Type B pancreatic cell (in vitro differentiated cells): ENCODE measurements around the gene MAP1A. TPM values are rescaled to one million over a fixed set of nuclear protein-coding genes. Genes with fewer than 3 reads are reported as not detected.
A peak's percentile ranks its signal among the peaks of the same experiment; 100 is the strongest.

Experiments used
- DNase-seq: peaks from one replicate; pipeline ENCODE4 v3.0.0; 2021; ENCODE audit warnings: mixed read lengths; ENCODE audit not compliant: unreplicated experiment; ENCODE audit errors: extremely low spot score
- H3K27ac Mint-ChIP-seq: 2 replicates; pipeline ENCODE4 v1.8.0; 2021; ENCODE audit warnings: mild to moderate bottlenecking, mixed read lengths
- H3K27me3 Mint-ChIP-seq: 2 replicates; pipeline ENCODE4 v1.8.0; 2021; ENCODE audit warnings: mixed read lengths
- H3K36me3 Mint-ChIP-seq: 2 replicates; pipeline ENCODE4 v1.8.0; 2021; ENCODE audit warnings: mixed read lengths
- H3K4me1 Mint-ChIP-seq: one replicate; pipeline ENCODE4 v1.8.0; 2021; ENCODE audit warnings: mixed read lengths; ENCODE audit not compliant: unreplicated experiment
- H3K4me3 Mint-ChIP-seq: 2 replicates; pipeline ENCODE4 v1.8.0; 2021; ENCODE audit warnings: mild to moderate bottlenecking, mixed read lengths
- H3K9me3 Mint-ChIP-seq: 2 replicates; pipeline ENCODE4 v1.8.0; 2021; ENCODE audit warnings: mixed read lengths
- total RNA-seq: library from RNA; stranded (reverse); gene quantifications from 2 replicates; pipeline ENCODE4 v1.2.1, GENCODE V29; 2021; ENCODE audit warnings: low replicate concordance
- TF ChIP-seq, protein P1 (sequence below): fragments of 200-600 bp; sonication (generic); conservative IDR thresholded peaks from 2 replicates; pipeline ENCODE4 v1.5.0; 2021; ENCODE audit warnings: antibody characterized with exemption, mild to moderate bottlenecking

Gene MAP1A
- total RNA-seq, 1 donor from 2014 or later: 18.2 TPM

- Mint-ChIP-seq H3K4me3 (peak within 1 kb of the TSS; percentile 99), H3K27me3 (no peaks in the 10 kb centered on the region), H3K9me3 (no peaks in the 10 kb centered on the region), H3K36me3 (peaks cover 25% of the 10 kb centered on the region), H3K27ac (peak within 1 kb of the TSS; percentile 98), H3K4me1 (peaks cover 31% of the 10 kb centered on the region)
- TF ChIP-seq, protein P1, sequence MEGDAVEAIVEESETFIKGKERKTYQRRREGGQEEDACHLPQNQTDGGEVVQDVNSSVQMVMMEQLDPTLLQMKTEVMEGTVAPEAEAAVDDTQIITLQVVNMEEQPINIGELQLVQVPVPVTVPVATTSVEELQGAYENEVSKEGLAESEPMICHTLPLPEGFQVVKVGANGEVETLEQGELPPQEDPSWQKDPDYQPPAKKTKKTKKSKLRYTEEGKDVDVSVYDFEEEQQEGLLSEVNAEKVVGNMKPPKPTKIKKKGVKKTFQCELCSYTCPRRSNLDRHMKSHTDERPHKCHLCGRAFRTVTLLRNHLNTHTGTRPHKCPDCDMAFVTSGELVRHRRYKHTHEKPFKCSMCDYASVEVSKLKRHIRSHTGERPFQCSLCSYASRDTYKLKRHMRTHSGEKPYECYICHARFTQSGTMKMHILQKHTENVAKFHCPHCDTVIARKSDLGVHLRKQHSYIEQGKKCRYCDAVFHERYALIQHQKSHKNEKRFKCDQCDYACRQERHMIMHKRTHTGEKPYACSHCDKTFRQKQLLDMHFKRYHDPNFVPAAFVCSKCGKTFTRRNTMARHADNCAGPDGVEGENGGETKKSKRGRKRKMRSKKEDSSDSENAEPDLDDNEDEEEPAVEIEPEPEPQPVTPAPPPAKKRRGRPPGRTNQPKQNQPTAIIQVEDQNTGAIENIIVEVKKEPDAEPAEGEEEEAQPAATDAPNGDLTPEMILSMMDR: no peak
- peak; percentile 92 for DNase-seq
These were observed 24.5 kb upstream of the MAP1A start, which contains the start of gene TP53BP1 for GRCh38 chr15:43492673-43493601. TSS of gene TP53BP1 (minus strand) at chr15:43493156. CDS start at chr15:43493043, 113 bp downstream.

DNA sequence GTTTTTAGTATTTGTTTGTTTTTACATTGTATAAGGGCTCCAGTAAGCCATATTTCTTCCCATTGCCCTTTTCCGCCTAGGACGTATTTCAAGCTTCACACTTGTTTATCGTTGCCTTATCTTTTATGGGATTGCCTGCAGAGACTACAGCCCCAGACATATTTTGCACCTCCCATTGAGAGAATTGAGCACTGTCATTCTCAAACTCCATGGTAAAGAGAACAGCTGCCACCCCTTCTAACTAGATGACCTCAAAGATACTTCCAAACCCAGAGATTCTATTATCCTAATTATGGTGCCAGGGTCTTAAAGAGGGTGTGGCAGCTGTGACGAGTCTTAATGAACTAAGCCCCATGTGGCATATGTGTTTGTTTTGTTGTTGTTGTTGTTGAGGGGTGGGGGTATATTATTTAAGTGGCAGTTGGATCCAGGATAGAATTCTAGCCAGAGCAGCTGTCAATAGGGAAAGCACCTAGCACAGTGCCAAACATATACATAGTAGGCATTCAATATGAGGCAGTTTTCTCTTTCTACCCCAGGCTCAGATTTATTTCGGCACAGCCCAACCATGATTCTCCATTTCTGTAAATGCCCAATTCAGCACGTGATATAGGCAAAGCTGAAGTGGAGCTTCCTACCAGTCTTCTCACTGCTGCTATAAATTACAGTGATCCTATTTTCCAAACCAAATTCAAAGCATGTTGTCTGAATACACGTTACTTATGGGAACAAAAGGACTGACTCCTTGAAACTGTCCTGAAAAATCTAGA lies 23.5 kb upstream of the MAP1A start:
- peak overlapping the region; percentile 98 for H3K27ac Mint-ChIP-seq
- TF ChIP-seq, protein P1: no peak
- no peak for DNase-seq
- H3K36me3 Mint-ChIP-seq: peaks cover 18% of the 10 kb centered on the region
- peak overlapping the region; percentile 99 for H3K4me3 Mint-ChIP-seq
- H3K27me3 Mint-ChIP-seq: no peaks in the 10 kb centered on the region
- H3K4me1 Mint-ChIP-seq: peaks cover 31% of the 10 kb centered on the region
- no peaks in the 10 kb centered on the region for H3K9me3 Mint-ChIP-seq

GRCh38 chr15:43498990-43499389 lies 18.4 kb upstream of the MAP1A start:
- Mint-ChIP-seq H3K27me3 (no peaks in the 10 kb centered on the region), H3K4me3 (no peak overlapping the region), H3K36me3 (no peaks in the 10 kb centered on the region), H3K4me1 (peaks cover 3% of the 10 kb centered on the region), H3K9me3 (no peaks in the 10 kb centered on the region), H3K27ac (no peak overlapping the region)
- no peak for DNase-seq
- TF ChIP-seq, protein P1: no peak

DNA sequence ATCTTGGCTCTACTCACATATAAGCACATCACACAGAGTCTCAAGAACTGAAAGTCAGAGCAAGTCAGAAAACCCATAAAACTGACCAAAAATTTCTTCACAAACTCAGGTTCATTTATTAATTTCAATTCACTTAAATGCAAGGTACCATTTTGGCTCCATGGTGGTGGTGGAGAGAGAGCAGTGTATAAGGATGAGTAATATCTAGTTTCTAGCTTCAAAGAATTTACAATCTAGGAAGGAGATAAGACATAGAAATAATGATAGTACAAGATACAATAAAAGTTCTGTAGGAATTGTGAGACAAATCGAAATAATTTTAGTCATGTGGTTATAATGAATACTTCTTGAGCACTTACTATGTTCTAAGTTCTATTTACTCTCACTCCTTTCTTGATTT lies 17.8 kb upstream of the MAP1A start:
- no peaks in the 10 kb centered on the region for H3K36me3 Mint-ChIP-seq
- no peak for DNase-seq
- H3K4me3 Mint-ChIP-seq: no peak overlapping the region
- TF ChIP-seq, protein P1: no peak
- H3K9me3 Mint-ChIP-seq: no peaks in the 10 kb centered on the region
- no peak overlapping the region for H3K27ac Mint-ChIP-seq
- no peaks in the 10 kb centered on the region for H3K4me1 Mint-ChIP-seq
- no peaks in the 10 kb centered on the region for H3K27me3 Mint-ChIP-seq

DNA sequence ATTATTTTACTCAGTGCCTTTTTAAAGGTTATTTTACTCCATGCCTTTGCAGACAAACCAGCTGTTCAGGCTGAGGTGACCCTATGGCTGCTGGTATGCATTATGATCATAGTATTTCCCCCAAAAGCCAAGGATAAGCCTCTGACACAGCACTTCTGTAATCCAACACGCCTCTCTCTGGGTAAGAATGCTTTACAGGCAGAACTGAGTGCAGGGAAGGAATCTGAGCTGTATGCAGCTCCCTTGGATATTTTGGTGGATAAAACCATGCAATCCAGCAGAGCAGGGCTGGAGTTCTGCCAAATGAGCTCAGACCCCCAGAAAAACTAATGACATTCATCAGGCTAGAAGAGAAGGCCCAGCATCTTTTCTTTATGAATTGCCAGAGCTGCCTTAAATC lies 11.7 kb upstream of the MAP1A start:
- peaks cover 24% of the 10 kb centered on the region for H3K4me1 Mint-ChIP-seq
- TF ChIP-seq, protein P1: no peak
- peak overlapping the region; percentile 18 for H3K4me3 Mint-ChIP-seq
- H3K27ac Mint-ChIP-seq: peak overlapping the region; percentile 65
- H3K36me3 Mint-ChIP-seq: no peaks in the 10 kb centered on the region
- no peaks in the 10 kb centered on the region for H3K9me3 Mint-ChIP-seq
- H3K27me3 Mint-ChIP-seq: no peaks in the 10 kb centered on the region
- DNase-seq: no peak
